Measurements from ENCODE around the gene SLC27A2.

SLC27A2 gene

DNA sequence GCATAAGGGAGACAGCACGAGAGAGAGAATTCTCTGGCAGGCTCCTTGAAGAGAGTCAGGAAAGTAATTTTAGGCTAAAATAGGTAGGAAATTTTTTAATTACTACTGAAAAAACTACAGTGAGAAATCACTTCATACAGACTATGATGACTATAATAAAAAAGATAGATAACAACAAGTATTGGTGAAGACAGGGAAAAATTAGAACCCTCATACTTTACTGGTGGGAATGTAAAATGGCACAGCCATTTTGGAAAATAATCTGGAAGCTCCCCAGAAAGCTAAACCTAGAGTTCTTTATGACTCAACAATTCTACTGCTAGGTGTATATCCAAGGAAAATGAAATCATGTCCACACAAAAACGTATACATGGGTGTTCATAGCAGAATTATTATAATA, 85.6 kb downstream of the SLC27A2 start:
- no peak overlapping the region for H3K9ac ChIP-seq (ENCODE audit: low read depth, low read length, poor library complexity)
- H3K23ac ChIP-seq (ENCODE audit: low read depth, low read length, poor library complexity), result no peak overlapping the region
- H2AK5ac ChIP-seq (ENCODE audit: low read depth, low read length), result no peak overlapping the region
- no peaks in the 10 kb centered on the region for H3K27me3 ChIP-seq (ENCODE audit: control insufficient read depth in 3 of 3, insufficient read depth in 3 of 3, low read depth in 1 of 3, low read length in 3 of 3)
- H3K4me3 ChIP-seq (ENCODE audit: low read length in 2 of 2), result no peak overlapping the region
- no peaks in the 10 kb centered on the region for H3K79me1 ChIP-seq (ENCODE audit: low read depth, low read length)
- no peak overlapping the region for H2BK120ac ChIP-seq (ENCODE audit: low read depth, low read length)
- H3K36me3 ChIP-seq (replicated peaks in 1 of 2; ENCODE audit: control insufficient read depth in 2 of 2, insufficient read depth in 2 of 2, low read length in 2 of 2), result no peaks in the 10 kb centered on the region
- peaks cover 7 to 10% of the 10 kb centered on the region in 2 donors for H3K4me1 ChIP-seq (ENCODE audit: control insufficient read depth in 2 of 2, insufficient read depth in 1 of 2, low read depth in 1 of 2, low read length in 2 of 2)
- no peak overlapping the region for H3K18ac ChIP-seq (ENCODE audit: low read length)
- H3K9me3 ChIP-seq (replicated peaks in 1 of 2; ENCODE audit: control insufficient read depth in 2 of 2, insufficient read depth in 1 of 2, low read depth in 1 of 2, low read length in 2 of 2), result no peaks in the 10 kb centered on the region
- no peak overlapping the region for H4K91ac ChIP-seq (ENCODE audit: low read depth, low read length, poor library complexity)
- no peak overlapping the region for H2AFZ ChIP-seq (ENCODE audit: low read length)
- no CpG with 5 or more reads among the region's 2 CpGs for WGBS, 2 donors (ENCODE audit: extremely low coverage in 2 of 2, insufficient read length in 2 of 2, insufficient replicate concordance in 1 of 2)
- no peak for DNase-seq (ENCODE audit: low spot score)
- H3K27ac ChIP-seq (replicated peaks; ENCODE audit: low read length), result no peak overlapping the region
- no peak overlapping the region for H4K8ac ChIP-seq (ENCODE audit: low read depth, low read length)
- H2BK5ac ChIP-seq (ENCODE audit: low read length), result no peak overlapping the region
- H2BK12ac ChIP-seq (ENCODE audit: low read length), result no peak overlapping the region
- no peak overlapping the region for H3K4me2 ChIP-seq (ENCODE audit: insufficient read depth, low read length, poor library complexity, severe bottlenecking)
- no peak overlapping the region for H3K14ac ChIP-seq (ENCODE audit: low read length)
- no peak overlapping the region for H3K4ac ChIP-seq (ENCODE audit: low read length)
- no peak overlapping the region for H2BK15ac ChIP-seq (ENCODE audit: low read length)

- no peak for DNase-seq (ENCODE audit: low spot score)
- Histone ChIP-seq H2BK120ac (ENCODE audit: low read depth, low read length) (no peak overlapping the region), H2BK5ac (ENCODE audit: low read length) (no peak overlapping the region), H4K91ac (ENCODE audit: low read depth, low read length, poor library complexity) (no peak overlapping the region), H3K23ac (ENCODE audit: low read depth, low read length, poor library complexity) (no peak overlapping the region), H2AK5ac (ENCODE audit: low read depth, low read length) (no peak overlapping the region), H3K18ac (ENCODE audit: low read length) (no peak overlapping the region), H3K27me3 (ENCODE audit: control insufficient read depth in 3 of 3, insufficient read depth in 3 of 3, low read depth in 1 of 3, low read length in 3 of 3) (peaks cover 0 to 1% (median 0%) of the 10 kb centered on the region in 3 experiments), H4K8ac (ENCODE audit: low read depth, low read length) (no peak overlapping the region), H3K4me3 (ENCODE audit: low read length in 2 of 2) (no peak overlapping the region), H3K4ac (ENCODE audit: low read length) (no peak overlapping the region), H3K14ac (ENCODE audit: low read length) (no peak overlapping the region), H3K27ac (replicated peaks; ENCODE audit: low read length) (no peak overlapping the region), H3K4me1 (ENCODE audit: control insufficient read depth in 2 of 2, insufficient read depth in 1 of 2, low read depth in 1 of 2, low read length in 2 of 2) (peaks cover 0 to 2% of the 10 kb centered on the region in 2 donors), H3K36me3 (replicated peaks in 1 of 2; ENCODE audit: control insufficient read depth in 2 of 2, insufficient read depth in 2 of 2, low read length in 2 of 2) (peaks cover 0 to 14% of the 10 kb centered on the region in 2 donors), H2BK15ac (ENCODE audit: low read length) (no peak overlapping the region), H3K4me2 (ENCODE audit: insufficient read depth, low read length, poor library complexity, severe bottlenecking) (no peak overlapping the region), H2AFZ (ENCODE audit: low read length) (no peak overlapping the region), H3K79me1 (ENCODE audit: low read depth, low read length) (no peaks in the 10 kb centered on the region), H2BK12ac (ENCODE audit: low read length) (no peak overlapping the region), H3K9me3 (replicated peaks in 1 of 2; ENCODE audit: control insufficient read depth in 2 of 2, insufficient read depth in 1 of 2, low read depth in 1 of 2, low read length in 2 of 2) (no peaks in the 10 kb centered on the region), H3K9ac (ENCODE audit: low read depth, low read length, poor library complexity) (no peak overlapping the region)
- no CpG with 5 or more reads among the region's 2 CpGs for WGBS, 2 donors (ENCODE audit: extremely low coverage in 2 of 2, insufficient read length in 2 of 2, insufficient replicate concordance in 1 of 2)
Measured at GRCh38 chr15:50275091-50275490, 93.1 kb downstream of the SLC27A2 start.

- Histone ChIP-seq H3K4me1 (ENCODE audit: control insufficient read depth in 2 of 2, insufficient read depth in 1 of 2, low read depth in 1 of 2, low read length in 2 of 2) (peaks cover 0 to 4% of the 10 kb centered on the region in 2 donors), H3K23ac (ENCODE audit: low read depth, low read length, poor library complexity) (no peak overlapping the region), H3K9ac (ENCODE audit: low read depth, low read length, poor library complexity) (no peak overlapping the region), H3K14ac (ENCODE audit: low read length) (no peak overlapping the region), H3K18ac (ENCODE audit: low read length) (no peak overlapping the region), H2BK120ac (ENCODE audit: low read depth, low read length) (no peak overlapping the region), H3K9me3 (replicated peaks in 1 of 2; ENCODE audit: control insufficient read depth in 2 of 2, insufficient read depth in 1 of 2, low read depth in 1 of 2, low read length in 2 of 2) (no peaks in the 10 kb centered on the region), H3K4ac (ENCODE audit: low read length) (no peak overlapping the region), H3K79me1 (ENCODE audit: low read depth, low read length) (no peaks in the 10 kb centered on the region), H2AK5ac (ENCODE audit: low read depth, low read length) (no peak overlapping the region), H2BK15ac (ENCODE audit: low read length) (no peak overlapping the region), H3K36me3 (replicated peaks in 1 of 2; ENCODE audit: control insufficient read depth in 2 of 2, insufficient read depth in 2 of 2, low read length in 2 of 2) (peaks cover 0 to 19% of the 10 kb centered on the region in 2 donors), H3K4me2 (ENCODE audit: insufficient read depth, low read length, poor library complexity, severe bottlenecking) (no peak overlapping the region), H3K27me3 (ENCODE audit: control insufficient read depth in 3 of 3, insufficient read depth in 3 of 3, low read depth in 1 of 3, low read length in 3 of 3) (peaks cover 0 to 2% (median 0%) of the 10 kb centered on the region in 3 experiments), H4K8ac (ENCODE audit: low read depth, low read length) (no peak overlapping the region), H4K91ac (ENCODE audit: low read depth, low read length, poor library complexity) (no peak overlapping the region), H2BK12ac (ENCODE audit: low read length) (no peak overlapping the region), H2AFZ (ENCODE audit: low read length) (no peak overlapping the region), H2BK5ac (ENCODE audit: low read length) (no peak overlapping the region), H3K4me3 (ENCODE audit: low read length in 2 of 2) (no peak overlapping the region), H3K27ac (replicated peaks; ENCODE audit: low read length) (no peak overlapping the region)
- DNase-seq (ENCODE audit: low spot score), result no peak
- no CpG with 5 or more reads among the region's 3 CpGs for WGBS, 2 donors (ENCODE audit: extremely low coverage in 2 of 2, insufficient read length in 2 of 2, insufficient replicate concordance in 1 of 2)
Measured at GRCh38 chr15:50275908-50276307, 93.9 kb downstream of the SLC27A2 start.

- H2AK5ac ChIP-seq (ENCODE audit: low read depth, low read length), result no peak overlapping the region
- H4K91ac ChIP-seq (ENCODE audit: low read depth, low read length, poor library complexity), result no peak overlapping the region
- H3K27ac ChIP-seq (replicated peaks; ENCODE audit: low read length), result no peak overlapping the region
- no peak overlapping the region for H2BK120ac ChIP-seq (ENCODE audit: low read depth, low read length)
- H3K27me3 ChIP-seq (ENCODE audit: control insufficient read depth in 3 of 3, insufficient read depth in 3 of 3, low read depth in 1 of 3, low read length in 3 of 3), result peaks cover 0 to 2% (median 0%) of the 10 kb centered on the region in 3 experiments
- no peak overlapping the region for H3K9ac ChIP-seq (ENCODE audit: low read depth, low read length, poor library complexity)
- H3K18ac ChIP-seq (ENCODE audit: low read length), result no peak overlapping the region
- no peaks in the 10 kb centered on the region for H3K79me1 ChIP-seq (ENCODE audit: low read depth, low read length)
- H2BK12ac ChIP-seq (ENCODE audit: low read length), result no peak overlapping the region
- H3K36me3 ChIP-seq (replicated peaks in 1 of 2; ENCODE audit: control insufficient read depth in 2 of 2, insufficient read depth in 2 of 2, low read length in 2 of 2), result peaks cover 0 to 19% of the 10 kb centered on the region in 2 donors
- DNase-seq (ENCODE audit: low spot score), result no peak
- peaks cover 0 to 4% of the 10 kb centered on the region in 2 donors for H3K4me1 ChIP-seq (ENCODE audit: control insufficient read depth in 2 of 2, insufficient read depth in 1 of 2, low read depth in 1 of 2, low read length in 2 of 2)
- no peak overlapping the region for H3K23ac ChIP-seq (ENCODE audit: low read depth, low read length, poor library complexity)
- H3K4me2 ChIP-seq (ENCODE audit: insufficient read depth, low read length, poor library complexity, severe bottlenecking), result no peak overlapping the region
- no peak overlapping the region for H2AFZ ChIP-seq (ENCODE audit: low read length)
- no peak overlapping the region for H4K8ac ChIP-seq (ENCODE audit: low read depth, low read length)
- no peak overlapping the region for H3K14ac ChIP-seq (ENCODE audit: low read length)
- H3K4ac ChIP-seq (ENCODE audit: low read length), result no peak overlapping the region
- H3K4me3 ChIP-seq (ENCODE audit: low read length in 2 of 2), result no peak overlapping the region
- no peak overlapping the region for H2BK5ac ChIP-seq (ENCODE audit: low read length)
- WGBS, 2 donors (ENCODE audit: extremely low coverage in 2 of 2, insufficient read length in 2 of 2, insufficient replicate concordance in 1 of 2), result no CpG with 5 or more reads among the region's 1 CpG
- H2BK15ac ChIP-seq (ENCODE audit: low read length), result no peak overlapping the region
- no peaks in the 10 kb centered on the region for H3K9me3 ChIP-seq (replicated peaks in 1 of 2; ENCODE audit: control insufficient read depth in 2 of 2, insufficient read depth in 1 of 2, low read depth in 1 of 2, low read length in 2 of 2)
Measured at GRCh38 chr15:50277370-50277769, 95.4 kb downstream of the SLC27A2 start.

Data from neuronal stem cell (in vitro differentiated cells).